HepG2 (cell line): Measurements from ENCODE around the gene ATOSB. TPM values are rescaled to one million over a fixed set of nuclear protein-coding genes. Genes with fewer than 3 reads are reported as not detected.

Experiments
- IRX3 ChIP-seq: sonication (generic); formaldehyde crosslinking; IDR thresholded peaks from 2 replicates; pipeline ENCODE4 v1.8.1; 2023; ENCODE audit warnings: mild to moderate bottlenecking, low read depth, missing genetic modification reagents, borderline replicate concordance
- KMT2B ChIP-seq: IDR thresholded peaks from 2 replicates; pipeline ENCODE4 v1.6.1; 2016; ENCODE audit warnings: missing genetic modification reagents, missing compliant biosample characterization
- POLR2A ChIP-seq, 2 experiments: IDR thresholded peaks; 2 replicates each; pipeline ENCODE4 v1.6.1; 2011; ENCODE audit warnings: low read depth in 2 of 2, low read length in 2 of 2, mild to moderate bottlenecking in 1 of 2, moderate library complexity in 1 of 2; ENCODE audit not compliant: insufficient read depth in 1 of 2
- RARA ChIP-seq: IDR thresholded peaks from 2 replicates; pipeline ENCODE4 v1.6.1; 2016; ENCODE audit warnings: missing genetic modification reagents, missing compliant biosample characterization
- SKI ChIP-seq: fragments of 450-650 bp; IDR thresholded peaks from one replicate; pipeline ENCODE4 v1.6.1; 2018; ENCODE audit warnings: mild to moderate bottlenecking; ENCODE audit not compliant: partially characterized antibody
- SNAPC5 ChIP-seq: sonication (generic); formaldehyde crosslinking; IDR thresholded peaks from 2 replicates; pipeline ENCODE4 v1.8.1; 2023; ENCODE audit warnings: mild to moderate bottlenecking, missing genetic modification reagents, borderline replicate concordance
- TFDP1 ChIP-seq: IDR thresholded peaks from 2 replicates; pipeline ENCODE4 v1.6.1; 2016; ENCODE audit warnings: missing compliant biosample characterization, missing genetic modification reagents, borderline replicate concordance
- ZNF343 ChIP-seq: sonication (generic); formaldehyde crosslinking; IDR thresholded peaks from 2 replicates; pipeline ENCODE4 v1.4.0; 2020; ENCODE audit warnings: mild to moderate bottlenecking, missing genetic modification reagents
- ZNF362 ChIP-seq: sonication (generic); formaldehyde crosslinking; IDR thresholded peaks from 2 replicates; pipeline ENCODE4 v1.4.0; 2020; ENCODE audit warnings: missing genetic modification reagents, mild to moderate bottlenecking, borderline replicate concordance
- ZNF577 ChIP-seq: sonication (generic); formaldehyde crosslinking; IDR thresholded peaks from 2 replicates; pipeline ENCODE4 v1.4.0; 2020; ENCODE audit warnings: mild to moderate bottlenecking, low read depth, missing genetic modification reagents, borderline replicate concordance
- ZNF607 ChIP-seq: sonication (generic); formaldehyde crosslinking; IDR thresholded peaks from 2 replicates; pipeline ENCODE4 v1.5.1; 2020; ENCODE audit warnings: missing genetic modification reagents, mild to moderate bottlenecking, borderline replicate concordance
- ZNF709 ChIP-seq: sonication (generic); formaldehyde crosslinking; IDR thresholded peaks from 2 replicates; pipeline ENCODE4 v1.5.0; 2020; ENCODE audit warnings: mild to moderate bottlenecking, missing genetic modification reagents
- ZNF766 ChIP-seq: sonication (generic); formaldehyde crosslinking; IDR thresholded peaks from 2 replicates; pipeline ENCODE4 v1.5.0; 2020; ENCODE audit warnings: missing genetic modification reagents, borderline replicate concordance
- ZNF788 ChIP-seq: sonication (generic); formaldehyde crosslinking; IDR thresholded peaks from 2 replicates; pipeline ENCODE4 v1.5.0; 2020; ENCODE audit warnings: mild to moderate bottlenecking, missing genetic modification reagents, borderline replicate concordance
- polyA plus RNA-seq, 8 experiments: library from polyadenylated mRNA; depleted of rRNA in 3 of 8; stranded (reverse) in 7 of 8; unstranded in 1 of 8; fragments of >200 nt; fragmentation: Illumina TruSeq in 4 of 8; extraction: Trizol in 4 of 8; gene quantifications; 2 replicates each; pipeline versions ENCODE4 v1.2.1 to v1.2.3, GENCODE V29; 2011 to 2016; ENCODE audit warnings: low read depth in 4 of 8, missing spikeins in 1 of 8, mixed read lengths in 1 of 8; ENCODE audit not compliant: insufficient read depth in 1 of 8
- total RNA-seq, 5 experiments: library from RNA; depleted of rRNA; stranded (reverse); fragments of >200 nt; fragmentation: Illumina TruSeq; extraction: Trizol; gene quantifications; 2 replicates each; pipeline ENCODE4 v1.2.3, GENCODE V29; 2016; ENCODE audit warnings: low read depth in 1 of 5
- TF ChIP-seq, protein P1 (sequence below): sonication (generic); formaldehyde crosslinking; IDR thresholded peaks from 2 replicates; pipeline ENCODE4 v1.5.1; 2020; ENCODE audit warnings: mild to moderate bottlenecking, missing genetic modification reagents, moderate library complexity
- TF ChIP-seq, protein P2 (sequence below): sonication (generic); formaldehyde crosslinking; IDR thresholded peaks from 2 replicates; pipeline ENCODE4 v1.4.0; 2020; ENCODE audit warnings: mild to moderate bottlenecking, low read depth, missing genetic modification reagents
- TF ChIP-seq, protein P3 (sequence below): IDR thresholded peaks from 2 replicates; pipeline ENCODE4 v1.6.1; 2016; ENCODE audit warnings: low read depth, control low read depth

Gene ATOSB
- total and polyA plus RNA-seq, 2 of the 13 experiments (the other 11 are each of a cell fraction or from before 2014, with no cell fraction given) = 1.9 to 6.4 TPM

DNA sequence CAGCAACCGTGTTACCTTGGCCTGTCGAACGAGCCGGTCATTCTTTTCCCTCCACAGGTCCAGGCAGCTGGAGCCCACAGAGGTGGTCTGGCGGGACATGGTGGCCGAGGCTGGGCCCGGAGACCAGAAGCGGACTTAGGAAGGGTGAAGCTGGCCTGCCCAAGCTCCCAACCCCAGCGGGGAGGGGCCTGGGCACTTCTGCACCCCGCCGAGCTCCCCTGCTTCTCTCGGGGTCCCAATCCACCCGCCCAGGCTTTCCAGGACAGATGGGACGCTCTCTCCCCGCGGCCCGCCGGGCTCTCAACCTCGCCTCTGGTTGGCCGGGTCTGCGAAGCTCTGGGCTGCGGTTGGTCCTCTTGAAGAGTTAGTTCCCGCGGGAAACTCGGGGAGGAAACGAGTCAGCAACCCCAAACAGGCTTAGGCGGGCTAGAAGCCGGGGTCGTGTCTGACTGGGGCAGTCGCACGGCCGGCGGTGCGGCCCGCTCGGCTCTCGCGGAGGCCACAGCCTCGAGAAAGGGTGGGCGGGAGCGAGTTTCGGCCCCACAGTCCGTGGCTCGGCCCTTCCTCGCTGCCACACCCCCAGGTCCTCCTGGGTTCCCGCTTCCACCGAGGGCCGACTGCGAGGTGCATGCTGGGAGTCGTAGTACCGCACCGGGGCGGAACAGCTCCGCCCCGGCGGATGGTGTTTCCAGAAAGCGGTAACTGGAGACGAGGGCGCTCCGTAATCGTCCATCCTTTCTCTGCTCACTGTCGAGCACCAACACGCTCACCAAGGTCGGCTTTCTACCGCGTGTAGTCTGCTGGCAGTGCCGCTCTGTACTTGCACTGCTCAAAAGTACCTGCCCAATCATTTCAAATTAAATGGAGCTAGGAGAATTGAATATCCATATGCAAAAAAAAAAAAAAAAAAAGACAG, 36.0 kb downstream of the ATOSB start, which contains the start of gene FANCG (continued):
- TF ChIP-seq ZNF362 = peak; percentile 32; the same call in 1 of the 2 replicates
- TF ChIP-seq ZNF766 = 0 out of 2 replicates have a peak, but pooled peaks have one; percentile 61
- 0 out of 2 replicates have a peak, but pooled peaks have one; percentile 40 for TF ChIP-seq ZNF343 (CRISPR knock-in tag)
- peak; percentile 61 for TF ChIP-seq KMT2B (CRISPR knock-in tag)
- 0 out of 2 replicates have a peak, but pooled peaks have one; percentile 47 for TF ChIP-seq ZNF709 (CRISPR knock-in tag)
- peak; percentile 96 for TF ChIP-seq TFDP1 (CRISPR knock-in tag)
- TF ChIP-seq ZNF607 (CRISPR knock-in tag) = peak; percentile 61
- no peak for TF ChIP-seq IRX3 (CRISPR knock-in tag)
- 0 out of 2 replicates have a peak, but pooled peaks have one; percentile 87 for TF ChIP-seq SNAPC5
- peak; percentile 79; the same call in 1 of the 2 replicates for TF ChIP-seq ZNF788 (CRISPR knock-in tag)
- TF ChIP-seq, protein P1, sequence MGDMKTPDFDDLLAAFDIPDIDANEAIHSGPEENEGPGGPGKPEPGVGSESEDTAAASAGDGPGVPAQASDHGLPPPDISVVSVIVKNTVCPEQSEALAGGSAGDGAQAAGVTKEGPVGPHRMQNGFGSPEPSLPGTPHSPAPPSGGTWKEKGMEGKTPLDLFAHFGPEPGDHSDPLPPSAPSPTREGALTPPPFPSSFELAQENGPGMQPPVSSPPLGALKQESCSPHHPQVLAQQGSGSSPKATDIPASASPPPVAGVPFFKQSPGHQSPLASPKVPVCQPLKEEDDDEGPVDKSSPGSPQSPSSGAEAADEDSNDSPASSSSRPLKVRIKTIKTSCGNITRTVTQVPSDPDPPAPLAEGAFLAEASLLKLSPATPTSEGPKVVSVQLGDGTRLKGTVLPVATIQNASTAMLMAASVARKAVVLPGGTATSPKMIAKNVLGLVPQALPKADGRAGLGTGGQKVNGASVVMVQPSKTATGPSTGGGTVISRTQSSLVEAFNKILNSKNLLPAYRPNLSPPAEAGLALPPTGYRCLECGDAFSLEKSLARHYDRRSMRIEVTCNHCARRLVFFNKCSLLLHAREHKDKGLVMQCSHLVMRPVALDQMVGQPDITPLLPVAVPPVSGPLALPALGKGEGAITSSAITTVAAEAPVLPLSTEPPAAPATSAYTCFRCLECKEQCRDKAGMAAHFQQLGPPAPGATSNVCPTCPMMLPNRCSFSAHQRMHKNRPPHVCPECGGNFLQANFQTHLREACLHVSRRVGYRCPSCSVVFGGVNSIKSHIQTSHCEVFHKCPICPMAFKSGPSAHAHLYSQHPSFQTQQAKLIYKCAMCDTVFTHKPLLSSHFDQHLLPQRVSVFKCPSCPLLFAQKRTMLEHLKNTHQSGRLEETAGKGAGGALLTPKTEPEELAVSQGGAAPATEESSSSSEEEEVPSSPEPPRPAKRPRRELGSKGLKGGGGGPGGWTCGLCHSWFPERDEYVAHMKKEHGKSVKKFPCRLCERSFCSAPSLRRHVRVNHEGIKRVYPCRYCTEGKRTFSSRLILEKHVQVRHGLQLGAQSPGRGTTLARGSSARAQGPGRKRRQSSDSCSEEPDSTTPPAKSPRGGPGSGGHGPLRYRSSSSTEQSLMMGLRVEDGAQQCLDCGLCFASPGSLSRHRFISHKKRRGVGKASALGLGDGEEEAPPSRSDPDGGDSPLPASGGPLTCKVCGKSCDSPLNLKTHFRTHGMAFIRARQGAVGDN (CRISPR knock-in tag) = peak; percentile 92
- TF ChIP-seq, protein P2, sequence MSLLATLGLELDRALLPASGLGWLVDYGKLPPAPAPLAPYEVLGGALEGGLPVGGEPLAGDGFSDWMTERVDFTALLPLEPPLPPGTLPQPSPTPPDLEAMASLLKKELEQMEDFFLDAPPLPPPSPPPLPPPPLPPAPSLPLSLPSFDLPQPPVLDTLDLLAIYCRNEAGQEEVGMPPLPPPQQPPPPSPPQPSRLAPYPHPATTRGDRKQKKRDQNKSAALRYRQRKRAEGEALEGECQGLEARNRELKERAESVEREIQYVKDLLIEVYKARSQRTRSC (CRISPR knock-in tag) = no peak
- TF ChIP-seq RARA (CRISPR knock-in tag) = no peak
- TF ChIP-seq ZNF577 (CRISPR knock-in tag) = no peak
- TF ChIP-seq, protein P3, sequence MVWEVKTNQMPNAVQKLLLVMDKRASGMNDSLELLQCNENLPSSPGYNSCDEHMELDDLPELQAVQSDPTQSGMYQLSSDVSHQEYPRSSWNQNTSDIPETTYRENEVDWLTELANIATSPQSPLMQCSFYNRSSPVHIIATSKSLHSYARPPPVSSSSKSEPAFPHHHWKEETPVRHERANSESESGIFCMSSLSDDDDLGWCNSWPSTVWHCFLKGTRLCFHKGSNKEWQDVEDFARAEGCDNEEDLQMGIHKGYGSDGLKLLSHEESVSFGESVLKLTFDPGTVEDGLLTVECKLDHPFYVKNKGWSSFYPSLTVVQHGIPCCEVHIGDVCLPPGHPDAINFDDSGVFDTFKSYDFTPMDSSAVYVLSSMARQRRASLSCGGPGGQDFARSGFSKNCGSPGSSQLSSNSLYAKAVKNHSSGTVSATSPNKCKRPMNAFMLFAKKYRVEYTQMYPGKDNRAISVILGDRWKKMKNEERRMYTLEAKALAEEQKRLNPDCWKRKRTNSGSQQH (CRISPR knock-in tag) = no peak; the same call in 1 of the 2 replicates
- peak in 1 of 2 experiments; percentile 47; a peak in 1 of 4 replicates for TF ChIP-seq POLR2A (IDR thresholded peaks at IDR 0.05; ENCODE audit: insufficient read depth in 1 of 2, low read depth in 2 of 2, low read length in 2 of 2)
- peak; percentile 30 for TF ChIP-seq SKI
